ENCODE measurements around the gene RESF1. TPM values are rescaled to one million over a fixed set of nuclear protein-coding genes. Genes with fewer than 3 reads are reported as not detected.
"Not testable (repeated sequence)": the region's sequence is repeated elsewhere in the genome, so short reads cannot be mapped to it uniquely, and the experiment has no call there.

Gene RESF1, protein sequence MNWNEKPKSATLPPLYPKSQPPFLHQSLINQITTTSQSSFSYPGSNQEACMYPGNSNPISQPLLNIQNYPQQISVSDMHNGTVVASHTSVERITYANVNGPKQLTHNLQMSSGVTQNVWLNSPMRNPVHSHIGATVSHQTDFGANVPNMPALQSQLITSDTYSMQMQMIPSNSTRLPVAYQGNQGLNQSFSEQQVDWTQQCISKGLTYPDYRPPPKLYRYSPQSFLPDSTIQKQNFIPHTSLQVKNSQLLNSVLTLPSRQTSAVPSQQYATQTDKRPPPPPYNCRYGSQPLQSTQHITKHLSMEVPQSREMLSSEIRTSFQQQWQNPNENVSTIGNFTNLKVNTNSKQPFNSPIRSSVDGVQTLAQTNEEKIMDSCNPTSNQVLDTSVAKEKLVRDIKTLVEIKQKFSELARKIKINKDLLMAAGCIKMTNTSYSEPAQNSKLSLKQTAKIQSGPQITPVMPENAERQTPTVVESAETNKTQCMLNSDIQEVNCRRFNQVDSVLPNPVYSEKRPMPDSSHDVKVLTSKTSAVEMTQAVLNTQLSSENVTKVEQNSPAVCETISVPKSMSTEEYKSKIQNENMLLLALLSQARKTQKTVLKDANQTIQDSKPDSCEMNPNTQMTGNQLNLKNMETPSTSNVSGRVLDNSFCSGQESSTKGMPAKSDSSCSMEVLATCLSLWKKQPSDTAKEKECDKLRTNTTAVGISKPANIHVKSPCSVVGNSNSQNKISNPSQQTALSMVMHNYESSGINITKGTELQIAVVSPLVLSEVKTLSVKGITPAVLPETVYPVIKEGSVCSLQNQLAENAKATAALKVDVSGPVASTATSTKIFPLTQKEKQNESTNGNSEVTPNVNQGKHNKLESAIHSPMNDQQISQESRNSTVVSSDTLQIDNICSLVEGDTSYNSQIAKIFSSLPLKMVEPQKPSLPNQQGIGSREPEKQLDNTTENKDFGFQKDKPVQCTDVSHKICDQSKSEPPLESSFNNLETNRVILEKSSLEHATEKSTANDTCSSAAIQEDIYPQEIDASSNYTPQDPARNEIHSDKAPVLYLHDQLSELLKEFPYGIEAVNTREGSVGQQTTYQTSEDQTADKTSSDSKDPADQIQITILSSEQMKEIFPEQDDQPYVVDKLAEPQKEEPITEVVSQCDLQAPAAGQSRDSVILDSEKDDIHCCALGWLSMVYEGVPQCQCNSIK (N-terminal part only)
- 10 to 100 TPM; 51.1 to 58.9 (median 52.1) TPM for polyA plus RNA-seq (ENCODE audit: insufficient read length in 3 of 3)
- long read RNA-seq, donor 1, partial matches to known transcripts, result 8 of 10 reads
- long read RNA-seq, donor 1, other reads (novel, unspliced or antisense), result 0 of 10 reads
- long read RNA-seq, donor 2, partial matches to known transcripts, result 0 of 5 reads
- long read RNA-seq, donor 2, other reads (novel, unspliced or antisense), result 0 of 5 reads
- long read RNA-seq, donor 3, partial matches to known transcripts, result 14 of 18 reads
- long read RNA-seq, donor 3, other reads (novel, unspliced or antisense), result 0 of 18 reads
- long read RNA-seq, donor 4, partial matches to known transcripts, result 7 of 8 reads
- long read RNA-seq, donor 4, other reads (novel, unspliced or antisense), result 0 of 8 reads
- long read RNA-seq, donor 5, result 0 reads
- long read RNA-seq, donor 6, partial matches to known transcripts, result 9 of 13 reads
- long read RNA-seq, donor 6, other reads (novel, unspliced or antisense), result 0 of 13 reads
- long read RNA-seq, donor 7, partial matches to known transcripts, result 13 of 17 reads
- long read RNA-seq, donor 7, other reads (novel, unspliced or antisense), result 0 of 17 reads
- long read RNA-seq, donor 8, partial matches to known transcripts, result 32 of 36 reads
- long read RNA-seq, donor 8, other reads (novel, unspliced or antisense), result 0 of 36 reads
- long read RNA-seq, donor 9, full-length matches to known transcripts, result 6 of 17 reads
- long read RNA-seq, donor 9, partial matches to known transcripts, result 11 of 17 reads
- long read RNA-seq, donor 9, other reads (novel, unspliced or antisense), result 0 of 17 reads
- long read RNA-seq, donor 10, partial matches to known transcripts, result 20 of 24 reads
- long read RNA-seq, donor 10, other reads (novel, unspliced or antisense), result 0 of 24 reads
- long read RNA-seq, donor 11, partial matches to known transcripts, result 11 of 14 reads
- long read RNA-seq, donor 11, other reads (novel, unspliced or antisense), result 0 of 14 reads
- long read RNA-seq, donor 12, result 0 reads
- long read RNA-seq, donor 13, result 0 reads
- long read RNA-seq, donor 14, partial matches to known transcripts, result 9 of 13 reads
- long read RNA-seq, donor 14, other reads (novel, unspliced or antisense), result 0 of 13 reads
- long read RNA-seq, donor 15, full-length matches to known transcripts, result 3 of 9 reads
- long read RNA-seq, donor 15, partial matches to known transcripts, result 6 of 9 reads
- long read RNA-seq, donor 15, other reads (novel, unspliced or antisense), result 0 of 9 reads
- long read RNA-seq, donor 16, transcript KIAA1551-208 (2 exons, 883 nt), result major isoform, 6 of 34 reads
- long read RNA-seq, donor 16, partial matches to known transcripts, result 27 of 34 reads
- long read RNA-seq, donor 16, other reads (novel, unspliced or antisense), result 0 of 34 reads

DNA sequence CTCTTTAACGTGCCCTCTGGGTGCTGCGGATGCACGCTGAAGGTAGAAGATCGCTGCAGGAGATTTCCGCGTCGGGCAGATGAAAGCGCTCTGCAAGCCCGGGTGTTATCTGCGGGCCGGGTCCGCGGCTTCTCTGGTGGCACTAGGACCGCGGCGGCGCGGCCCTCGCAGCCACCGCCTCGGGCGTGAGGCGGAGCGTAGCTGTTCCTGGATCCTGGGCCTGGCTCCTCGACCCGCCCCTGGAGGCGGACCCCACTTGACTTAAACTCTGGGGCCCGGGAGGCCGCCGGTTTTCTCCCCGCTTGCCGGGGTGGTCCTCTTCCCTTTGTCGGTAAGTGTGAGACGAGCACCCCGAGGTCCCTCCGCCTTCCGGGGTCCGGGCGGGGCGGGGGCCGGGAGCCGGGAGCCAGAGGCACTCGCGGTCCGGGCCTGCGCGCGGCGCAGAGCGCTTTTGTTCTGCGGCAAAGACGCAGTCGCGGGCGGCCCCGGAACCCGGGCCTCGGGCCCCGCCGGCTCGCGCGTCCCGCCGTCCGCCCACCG is at the start of gene RESF1:
Gene RESF1 (plus strand): TSS at position 255 of the 540 bp plus-strand sequence. CDS start 21,541 bp downstream, outside the sequence.
- DNase-seq (ENCODE audit: extremely low read depth in 1 of 11, low read depth in 9 of 11, low spot score in 4 of 11), result peak; percentile 75 to 90 (median 86)

DNA sequence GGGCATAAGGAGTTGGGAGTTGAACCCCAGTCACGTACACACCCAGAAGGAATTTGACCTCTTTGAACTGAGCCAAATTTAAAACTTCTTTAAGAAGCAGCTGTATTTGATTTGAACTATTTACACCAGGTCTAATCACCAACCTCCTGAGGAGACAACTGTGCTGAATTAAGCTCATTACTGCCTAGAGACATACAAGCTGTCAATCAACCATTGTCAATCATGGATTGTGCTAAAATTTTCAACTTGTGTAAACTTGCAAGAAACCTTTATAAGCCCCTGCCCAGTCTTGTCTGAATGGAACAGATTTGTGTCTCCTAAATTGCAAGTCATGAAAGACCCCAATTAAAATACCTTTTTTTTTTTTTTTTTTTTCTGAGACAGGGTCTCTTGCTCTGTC is 44.3 kb upstream of the RESF1 start:
- no peak for DNase-seq (ENCODE audit: extremely low read depth in 1 of 11, low read depth in 9 of 11, low spot score in 4 of 11)

DNA sequence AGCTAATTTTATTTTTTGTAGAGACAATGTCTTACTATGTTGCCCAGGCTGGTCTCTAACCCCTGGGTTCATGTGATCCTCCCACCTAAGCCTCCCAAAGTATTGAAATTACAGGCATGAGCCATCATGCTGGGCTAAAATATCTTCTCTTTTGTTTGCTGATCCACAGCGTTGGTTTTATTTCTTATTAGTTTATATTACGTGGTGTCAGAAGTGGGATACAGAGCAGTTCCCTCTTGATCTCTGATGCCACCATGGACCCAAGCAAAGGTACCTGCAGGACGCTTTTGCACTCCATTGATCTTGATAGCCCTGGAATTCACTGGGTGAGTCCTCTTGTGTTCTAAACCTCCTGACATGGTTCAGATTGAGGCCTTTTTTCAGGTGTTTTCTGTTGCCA is 43.8 kb upstream of the RESF1 start:
- no peak for DNase-seq (ENCODE audit: extremely low read depth in 1 of 11, low read depth in 9 of 11, low spot score in 4 of 11)

DNA sequence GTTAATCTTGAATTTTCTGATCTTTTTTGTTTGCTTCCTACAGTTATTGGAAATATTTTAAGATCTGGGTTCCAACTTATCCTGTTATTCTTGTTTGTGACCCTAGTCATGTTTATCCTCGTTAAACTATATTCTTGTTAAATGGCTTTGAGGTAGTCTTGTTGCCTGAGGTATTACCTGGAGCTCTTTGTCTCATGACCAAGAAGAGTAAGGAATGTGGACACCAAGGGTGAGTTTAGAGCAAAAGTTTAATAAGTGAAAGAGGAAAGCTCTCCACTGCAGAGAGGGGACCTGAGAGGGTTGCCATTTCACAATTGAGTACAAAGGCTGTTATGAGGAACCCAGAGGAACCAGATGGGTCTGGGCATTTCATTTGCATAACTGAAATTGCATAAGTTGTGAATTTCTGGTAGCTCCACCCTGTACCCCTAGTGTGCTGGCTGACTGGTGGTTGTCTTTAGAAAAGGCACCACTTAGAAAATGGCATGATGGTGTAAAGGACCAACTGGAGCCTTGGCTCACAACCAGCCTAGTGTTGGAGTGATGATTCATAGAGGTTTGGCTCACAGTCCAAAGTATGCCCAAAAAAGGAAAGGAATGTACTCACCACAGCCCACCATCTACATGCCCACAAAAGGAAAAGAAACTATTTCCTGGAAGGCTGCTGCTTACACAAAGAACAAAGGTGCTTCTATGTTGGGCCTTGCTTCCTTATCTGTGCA is 36.7 kb upstream of the RESF1 start:
- DNase-seq (ENCODE audit: extremely low read depth in 1 of 11, low read depth in 9 of 11, low spot score in 4 of 11), result no peak

DNA sequence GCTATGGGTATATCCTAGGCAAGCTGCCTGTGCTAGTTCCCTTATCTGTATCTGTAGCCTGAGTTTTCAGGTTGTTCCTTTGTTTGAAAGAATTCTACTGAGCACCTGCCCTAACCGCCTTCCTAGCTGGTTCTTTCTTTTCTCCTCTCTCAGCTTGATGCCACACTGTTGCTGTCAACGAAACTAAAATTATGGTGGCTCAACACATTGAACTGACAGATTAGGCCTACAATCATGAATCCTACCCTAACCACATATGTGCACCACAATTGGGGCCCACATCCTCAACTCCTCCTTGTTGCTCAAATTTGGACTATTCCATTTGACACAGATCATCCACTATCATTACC is 36.2 kb upstream of the RESF1 start:
- DNase-seq (ENCODE audit: extremely low read depth in 1 of 11, low read depth in 9 of 11, low spot score in 4 of 11), result no peak

DNA sequence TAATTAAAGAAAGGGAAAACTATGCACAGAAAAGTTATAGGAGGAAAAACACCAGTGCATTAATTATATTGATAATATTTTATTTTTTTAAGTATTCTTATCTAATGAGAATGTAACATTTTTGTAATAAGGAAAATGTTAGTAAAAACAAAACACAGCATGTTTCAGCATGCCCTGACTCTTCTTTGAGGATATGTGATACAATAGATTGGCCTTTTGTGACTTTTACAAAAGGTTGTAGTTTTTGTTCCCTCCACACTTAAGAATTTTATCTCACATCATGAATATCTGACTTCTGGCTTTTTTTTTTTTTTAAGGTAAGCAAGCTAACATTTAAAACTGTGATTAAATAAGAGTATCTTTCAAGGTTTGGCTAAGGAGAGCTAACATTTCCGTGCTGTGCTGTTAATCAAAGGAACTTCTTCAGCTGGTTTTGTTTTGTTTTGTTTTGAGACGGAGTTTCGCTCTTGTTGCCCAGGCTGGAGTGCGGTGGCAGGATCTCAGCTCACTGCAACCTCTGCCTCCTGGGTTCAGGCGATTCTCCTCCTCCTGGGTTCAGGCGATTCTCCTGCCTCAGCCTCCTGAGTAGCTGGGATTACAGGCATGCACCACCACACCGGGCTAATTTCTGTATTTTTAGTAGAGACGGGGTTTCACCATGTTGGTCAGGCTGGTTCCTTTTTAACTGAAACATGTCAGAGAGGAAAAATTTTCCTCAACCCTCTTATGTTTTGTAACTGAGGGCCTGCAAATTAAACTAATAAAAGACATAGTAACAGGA is 30.8 kb upstream of the RESF1 start:
- DNase-seq (ENCODE audit: extremely low read depth in 1 of 11, low read depth in 9 of 11, low spot score in 4 of 11), result no peak

DNA sequence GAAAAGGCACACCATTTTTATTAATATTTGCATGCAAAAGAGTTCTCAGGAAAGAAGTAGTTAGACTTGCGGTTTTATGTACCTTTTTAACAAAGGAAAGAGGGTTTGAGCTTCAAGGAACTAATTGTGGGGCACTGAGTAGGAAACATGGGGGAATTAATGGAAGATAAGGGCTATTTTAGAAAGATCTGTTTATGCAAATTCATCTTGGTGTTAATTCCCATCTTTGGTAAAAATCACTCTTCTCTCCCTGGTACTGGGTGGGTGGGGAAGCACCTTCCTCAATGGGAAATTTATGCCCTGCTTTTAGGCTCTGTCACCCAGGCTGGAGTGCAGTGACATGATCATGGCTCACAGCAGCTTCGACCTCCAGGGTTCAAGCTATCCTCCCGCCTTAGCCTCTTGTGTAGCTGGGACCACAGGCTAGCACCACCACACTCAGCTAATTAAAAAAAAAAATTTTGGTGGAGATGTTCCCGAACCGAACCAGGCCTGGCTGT is 30.1 kb upstream of the RESF1 start:
- DNase-seq (ENCODE audit: extremely low read depth in 1 of 11, low read depth in 9 of 11, low spot score in 4 of 11), result no peak

DNA sequence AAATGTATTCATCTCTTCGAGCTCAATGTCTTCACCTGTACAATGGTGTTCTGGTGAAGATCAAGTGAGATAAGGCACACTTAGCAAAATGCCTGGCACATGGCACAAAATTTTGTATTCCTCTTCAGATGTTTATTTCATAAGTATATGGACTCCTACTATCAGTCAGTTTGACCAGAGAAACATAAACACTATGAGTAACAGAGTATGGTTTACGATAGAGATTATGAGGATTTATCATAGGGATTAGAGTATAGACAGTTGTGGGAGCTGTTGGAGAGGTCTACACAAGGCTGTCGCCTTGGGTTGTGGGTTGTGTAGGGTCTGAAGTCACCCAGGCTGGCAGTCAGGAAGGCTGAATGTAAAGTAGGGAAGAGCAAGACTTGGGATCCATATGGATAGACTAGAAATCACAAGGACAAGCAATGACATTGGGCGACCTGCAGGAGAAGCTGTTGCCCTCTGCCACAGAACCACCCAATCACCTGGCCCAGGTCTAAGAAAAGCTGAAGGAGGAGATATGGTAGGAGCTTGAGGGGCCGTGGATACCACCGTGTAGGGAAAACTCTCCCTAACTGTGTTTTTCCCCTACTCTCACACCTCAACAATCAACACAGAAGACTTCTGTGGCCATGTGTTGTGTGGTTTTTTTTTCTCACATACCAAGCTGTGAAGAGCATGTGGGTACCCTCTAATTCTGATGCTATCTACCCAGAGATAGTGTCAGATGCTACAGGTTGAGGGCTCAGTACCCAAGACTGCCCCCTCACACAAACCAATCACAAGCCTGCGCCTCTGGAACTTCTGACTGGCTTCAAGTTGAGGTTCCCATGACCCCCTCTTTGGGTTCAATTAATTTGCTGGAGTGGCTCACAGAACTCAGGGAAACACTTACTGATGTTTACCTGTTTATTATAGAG is 27.2 kb upstream of the RESF1 start:
- no peak for DNase-seq (ENCODE audit: extremely low read depth in 1 of 11, low read depth in 9 of 11, low spot score in 4 of 11)

DNA sequence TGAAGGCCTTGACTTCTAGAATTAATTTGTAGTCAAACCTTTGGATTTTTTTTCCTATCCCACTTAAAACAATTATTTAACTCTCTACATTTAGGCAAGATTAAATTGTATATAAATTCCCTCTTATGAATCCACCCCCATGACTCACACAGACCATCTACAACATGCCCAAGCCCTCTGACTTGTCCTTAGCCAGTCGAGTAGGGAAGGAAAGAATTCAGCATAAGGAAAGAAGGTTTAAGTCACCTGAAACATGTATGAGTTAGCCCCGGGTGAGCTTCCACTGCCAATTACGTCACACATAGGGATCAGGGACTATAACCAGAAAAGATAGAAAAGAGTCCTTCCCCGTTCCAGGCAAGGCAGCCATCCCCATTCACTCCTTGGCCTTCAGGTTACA is 14.9 kb upstream of the RESF1 start:
- no peak for DNase-seq (ENCODE audit: extremely low read depth in 1 of 11, low read depth in 9 of 11, low spot score in 4 of 11)

DNA sequence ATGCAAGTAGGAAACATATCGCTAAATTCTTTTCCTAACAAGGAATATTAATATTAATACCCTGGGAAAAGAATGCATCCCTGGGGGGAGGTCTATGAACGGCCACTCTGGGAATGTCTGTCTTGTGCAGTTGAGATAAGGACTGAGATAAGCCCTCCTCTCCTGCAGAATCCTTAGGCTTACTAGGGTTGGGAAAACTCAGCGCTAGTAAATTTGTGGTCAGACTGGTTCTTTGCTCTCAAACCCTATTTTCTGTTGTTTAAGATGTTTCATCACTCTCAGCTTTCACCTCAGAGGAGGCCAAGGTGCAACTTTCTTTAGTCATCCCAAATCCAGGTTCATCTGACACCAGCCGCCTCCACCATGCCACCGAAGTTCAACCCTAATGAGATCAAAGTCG is 11.2 kb upstream of the RESF1 start:
- no peak for DNase-seq (ENCODE audit: extremely low read depth in 1 of 11, low read depth in 9 of 11, low spot score in 4 of 11)

DNA sequence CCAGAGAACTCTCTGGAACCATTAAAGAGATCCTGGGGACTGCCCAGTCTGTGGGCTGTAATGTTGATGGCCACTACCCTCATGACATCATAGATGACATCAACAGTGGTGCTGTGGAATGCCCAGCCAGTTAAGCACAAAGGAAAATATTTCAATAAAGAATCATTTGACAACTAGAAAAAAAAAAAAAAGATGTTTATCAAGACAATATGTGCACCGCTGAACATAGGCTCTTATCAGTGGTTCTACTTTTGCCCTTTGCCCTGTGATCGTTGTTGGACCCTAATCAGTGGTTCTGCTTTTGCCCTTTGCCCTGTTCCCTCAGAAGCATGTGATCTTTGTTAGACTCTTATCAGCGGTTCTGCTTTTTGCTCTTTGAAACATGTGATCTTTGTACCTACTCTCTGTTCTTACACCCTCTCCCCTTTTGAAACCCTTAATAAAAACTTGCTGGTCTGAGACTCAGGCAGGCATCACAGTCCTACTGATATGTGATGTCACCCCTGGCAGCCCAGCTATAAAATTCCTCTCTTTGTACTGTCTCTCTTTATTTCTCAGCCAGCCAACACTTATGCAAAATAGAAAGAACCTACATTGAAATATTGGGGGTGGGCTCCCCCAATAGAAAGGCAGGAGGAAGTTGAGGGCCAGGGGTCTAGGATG is 10.4 kb upstream of the RESF1 start:
- DNase-seq (ENCODE audit: extremely low read depth in 1 of 11, low read depth in 9 of 11, low spot score in 4 of 11), result not testable (repeated sequence)

DNA sequence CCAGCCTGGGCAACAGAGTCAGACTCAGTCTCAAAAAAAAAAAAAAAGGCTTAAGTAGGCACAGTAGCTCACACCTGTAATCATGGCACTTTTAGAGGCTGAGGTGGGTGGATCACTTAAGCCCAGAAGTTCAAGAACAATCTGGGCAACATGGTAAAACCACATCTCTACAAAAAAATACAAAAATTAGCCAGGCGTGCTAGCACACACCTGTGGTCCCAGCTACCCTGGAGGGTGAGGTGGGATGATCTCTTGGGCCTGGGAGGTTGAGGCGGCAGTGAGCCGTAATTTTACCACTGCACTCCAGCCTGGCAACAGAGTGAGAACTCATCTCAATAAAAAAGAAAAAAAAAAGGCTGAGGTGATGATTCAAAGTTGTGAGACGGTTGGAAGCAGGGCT is 9.1 kb upstream of the RESF1 start:
- no peak for DNase-seq (ENCODE audit: extremely low read depth in 1 of 11, low read depth in 9 of 11, low spot score in 4 of 11)

DNA sequence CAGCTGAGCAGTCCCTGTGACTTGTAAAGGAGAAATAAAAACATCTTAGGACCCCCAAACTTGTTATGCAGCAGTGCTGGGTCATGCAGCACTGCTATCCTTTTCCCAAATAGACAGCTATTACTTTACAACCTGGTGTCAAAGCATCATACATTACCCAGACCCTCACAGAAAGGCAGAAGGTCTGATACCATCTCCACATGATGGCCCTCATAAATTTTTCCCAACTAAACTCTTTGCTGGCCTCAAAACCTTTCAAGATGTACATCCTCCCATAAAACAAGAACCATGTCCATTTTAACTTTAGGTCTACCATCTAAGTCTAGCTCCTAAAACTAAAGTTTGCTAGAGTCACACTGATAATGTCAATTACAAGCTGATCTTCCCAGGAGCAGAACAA is 8.7 kb upstream of the RESF1 start:
- no peak for DNase-seq (ENCODE audit: extremely low read depth in 1 of 11, low read depth in 9 of 11, low spot score in 4 of 11)

DNA sequence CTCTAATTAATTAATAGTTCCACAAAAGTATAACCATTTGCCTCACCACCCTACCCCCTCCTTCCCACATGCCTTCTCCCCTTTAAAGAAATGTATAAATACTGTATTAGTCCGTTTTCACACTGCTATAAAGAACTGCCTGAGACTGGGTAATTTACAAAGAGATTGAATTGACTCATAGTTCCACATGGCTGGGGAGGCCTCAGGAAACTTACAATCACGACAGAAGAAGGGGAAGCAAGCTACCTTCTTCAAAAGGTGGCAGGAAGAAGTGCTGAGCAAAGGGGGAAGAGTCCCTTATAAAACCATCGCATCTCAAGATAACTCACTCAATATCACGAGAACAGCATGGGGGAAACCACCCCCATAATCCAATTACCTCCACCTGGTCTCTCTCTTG is 8.2 kb upstream of the RESF1 start:
- no peak for DNase-seq (ENCODE audit: extremely low read depth in 1 of 11, low read depth in 9 of 11, low spot score in 4 of 11)
